ENCODE results near the gene MYL2. TPM values are rescaled to one million over a fixed set of nuclear protein-coding genes. Genes with fewer than 3 reads are reported as not detected.

Gene MYL2
- total and polyA plus RNA-seq, 9 of the 15 experiments (the other 6 are each of a cell fraction or from before 2014, with no cell fraction given) = not detected

- Histone ChIP-seq H3K4me3 (no peak overlapping the region), H2AFZ (ENCODE audit: low read depth, low read length) (no peak overlapping the region), H3K9ac (ENCODE audit: insufficient read depth in 1 of 2, low read depth in 2 of 2, low read length in 2 of 2) (no peak overlapping the region), H3K27me3 (ENCODE audit: control insufficient read depth in 2 of 2, insufficient read depth in 2 of 2, low read length in 2 of 2) (peaks cover 0 to 7% of the 10 kb centered on the region in 2 experiments; a peak in 2 of 5 replicates), H3K4me1 (replicated peaks in 1 of 2; ENCODE audit: control insufficient read depth in 2 of 2, insufficient read depth in 2 of 2, low read length in 2 of 2) (no peaks in the 10 kb centered on the region), H3K36me3 (ENCODE audit: control insufficient read depth, insufficient read depth, low read length) (no peaks in the 10 kb centered on the region), H3K9me3 (replicated peaks; ENCODE audit: control insufficient read depth, insufficient read depth, low read depth, low read length) (no peaks in the 10 kb centered on the region), H4K20me1 (replicated peaks; ENCODE audit: control insufficient read depth, insufficient read depth, low read length) (no peaks in the 10 kb centered on the region), H3K9me1 (ENCODE audit: control insufficient read depth, insufficient read depth, low read length) (no peaks in the 10 kb centered on the region), H3K79me2 (ENCODE audit: control insufficient read depth, insufficient read depth, low read length) (no peaks in the 10 kb centered on the region), H3K27ac (ENCODE audit: extremely low read depth, low read depth, low read length) (no peak overlapping the region), H3K4me2 (ENCODE audit: insufficient read depth, low read length) (no peak overlapping the region)
- FAIRE-seq (no peak), ATAC-seq (no peak), DNase-seq (ENCODE audit: extremely low read depth in 1 of 4, low spot score in 3 of 4) (no peak)
- WGBS (ENCODE audit: insufficient coverage, low coverage, missing lambda C conversion rate) = 0% methylated on average over 4 of the region's 4 CpGs
- in situ Hi-C loops (cut with MboI) (no loop called here), intact Hi-C loops (cut with micrococcal nuclease) (no loop called here)
- no peak for TF ChIP-seq CTCF (IDR thresholded peaks at IDR 0.05 in 2 of 3, conservative IDR thresholded peaks at IDR 0.05 in 1 of 3; ENCODE audit: insufficient read depth in 2 of 3, low read depth in 1 of 3, low read length in 3 of 3)
- TF ChIP-seq ZNF263 (CRISPR knock-in tag; IDR thresholded peaks at IDR 0.05; ENCODE audit: borderline replicate concordance) = no peak
- no peak for TF ChIP-seq C11orf30 (IDR thresholded peaks at IDR 0.05; ENCODE audit: low read depth)
- TF ChIP-seq PREB (CRISPR knock-in tag; IDR thresholded peaks at IDR 0.05) = no peak
- no peak for TF ChIP-seq PTTG1 (tag; IDR thresholded peaks at IDR 0.05; ENCODE audit: low read depth)
- no TSS peak for BruUV-seq (replicated peaks)
- ChIA-PET POLR2A (no interaction called here), CTCF (ENCODE audit: low intra/inter-chr PET ratio) (interaction anchor here (0.6 kb wide), 1 partner anchor 762 kb away, joined by 3 read pairs; no protein-coding TSS in a partner anchor)
Observed at GRCh38 chr12:110901401-110901800, 19.0 kb downstream of the MYL2 start.
